GM21529 (cell line): ENCODE measurements around the gene ZMIZ2.

Experiments
- ATAC-seq: cut with Tn5 transposase; IDR thresholded peaks from one replicate; pipeline ENCODE4 v1.9.1; 2021; ENCODE audit not compliant: unreplicated experiment

ZMIZ2 gene

GRCh38 chr7:44755698-44756627 lies 7.3 kb downstream of the ZMIZ2 start:
- ATAC-seq, result no peak

- no peak for ATAC-seq
Observed at GRCh38 chr7:44756904-44757303, 8.3 kb downstream of the ZMIZ2 start.

- ATAC-seq, result no peak
Observed at GRCh38 chr7:44757311-44757710, 8.7 kb downstream of the ZMIZ2 start.

- ATAC-seq, result no peak
Observed at GRCh38 chr7:44757739-44758138, 9.1 kb downstream of the ZMIZ2 start.

- no peak for ATAC-seq
Observed at GRCh38 chr7:44759246-44759645, 10.6 kb downstream of the ZMIZ2 start.

- no peak for ATAC-seq
Observed at GRCh38 chr7:44760034-44760580, 11.5 kb downstream of the ZMIZ2 start.

GRCh38 chr7:44761207-44762161 lies 12.8 kb downstream of the ZMIZ2 start:
- no peak for ATAC-seq

GRCh38 chr7:44762300-44762699 lies 13.7 kb downstream of the ZMIZ2 start:
- ATAC-seq, result no peak

- ATAC-seq, result no peak
Observed at GRCh38 chr7:44762726-44763522, 14.3 kb downstream of the ZMIZ2 start.

GRCh38 chr7:44764081-44764480 lies 15.4 kb downstream of the ZMIZ2 start:
- ATAC-seq, result no peak

GRCh38 chr7:44764665-44765578 lies 16.3 kb downstream of the ZMIZ2 start:
- ATAC-seq, result no peak

GRCh38 chr7:44765579-44766415 lies 17.1 kb downstream of the ZMIZ2 start:
- ATAC-seq, result no peak

GRCh38 chr7:44766416-44766801 lies 17.8 kb downstream of the ZMIZ2 start:
- no peak for ATAC-seq

GRCh38 chr7:44767134-44767911 lies 18.7 kb downstream of the ZMIZ2 start:
- ATAC-seq, result no peak

- ATAC-seq, result no peak
Observed at GRCh38 chr7:44767912-44768627, 19.4 kb downstream of the ZMIZ2 start.

- no peak for ATAC-seq
Observed at GRCh38 chr7:44768628-44769371, 20.2 kb downstream of the ZMIZ2 start.

- peak; percentile 12 for ATAC-seq
Observed at GRCh38 chr7:44769376-44769775, 20.7 kb downstream of the ZMIZ2 start.
